Duodenal mucosa (tissue), 2 donors: ENCODE measurements around the gene RPS6KB1.
"Not testable (repeated sequence)": the region's sequence is repeated elsewhere in the genome, so short reads cannot be mapped to it uniquely, and the experiment has no call there.

Experiments used
- H3K27ac ChIP-seq: one replicate; pipeline ENCODE4 v1.7.0; 2013; ENCODE audit warnings: low read depth, low read length
- H3K27me3 ChIP-seq, 2 donors: one replicate each; pipeline ENCODE4 v1.7.0; 2013; ENCODE audit warnings: low read length in 2 of 2, control low read depth in 1 of 2; ENCODE audit not compliant: insufficient read depth in 2 of 2, control insufficient read depth in 1 of 2
- H3K36me3 ChIP-seq, 2 donors: one replicate each; pipeline ENCODE4 v1.7.0; 2013; ENCODE audit warnings: low read length in 2 of 2, control low read depth in 1 of 2; ENCODE audit not compliant: insufficient read depth in 2 of 2, control insufficient read depth in 1 of 2
- H3K4me1 ChIP-seq, 2 donors: one replicate each; pipeline ENCODE4 v1.7.0; 2013; ENCODE audit warnings: low read length in 2 of 2, control low read depth in 1 of 2; ENCODE audit not compliant: insufficient read depth in 2 of 2, control insufficient read depth in 1 of 2
- H3K4me3 ChIP-seq, 2 donors: one replicate each; pipeline ENCODE4 v1.7.0; 2013; ENCODE audit warnings: low read length in 2 of 2, low read depth in 1 of 2
- H3K9ac ChIP-seq, 2 donors: one replicate each; pipeline ENCODE4 v1.7.0; 2013; ENCODE audit warnings: low read length in 2 of 2, low read depth in 1 of 2
- H3K9me3 ChIP-seq, 2 donors: one replicate each; pipeline ENCODE4 v1.7.0; 2013; ENCODE audit warnings: low read length in 2 of 2, control low read depth in 1 of 2; ENCODE audit not compliant: control insufficient read depth in 1 of 2

Gene RPS6KB1

DNA sequence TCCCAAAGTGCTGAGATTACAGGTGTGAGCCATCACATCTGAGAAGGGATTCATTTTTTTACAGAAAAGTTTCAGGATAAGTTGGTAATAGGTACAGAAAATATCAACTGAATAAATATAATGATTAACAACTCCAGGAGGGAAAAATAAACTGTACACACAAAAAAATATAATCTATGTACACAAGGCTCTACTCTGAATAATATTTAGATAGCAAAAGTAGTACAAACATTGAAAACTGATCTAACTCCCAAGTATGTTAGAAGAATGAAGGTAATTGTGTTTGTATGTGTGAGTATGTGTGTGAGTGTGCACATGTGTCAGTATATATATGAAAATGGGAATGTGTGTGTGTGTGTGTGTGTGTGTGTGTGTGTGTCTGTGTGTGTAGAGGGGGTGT is 20.6 kb upstream of the RPS6KB1 start:
- H3K9ac ChIP-seq = no peak overlapping the region
- H3K9me3 ChIP-seq = no peaks in the 10 kb centered on the region
- no peak overlapping the region for H3K27ac ChIP-seq
- no peak overlapping the region for H3K4me3 ChIP-seq
- no peaks in the 10 kb centered on the region for H3K27me3 ChIP-seq
- peaks cover 3 to 33% of the 10 kb centered on the region in 2 donors for H3K36me3 ChIP-seq
- no peaks in the 10 kb centered on the region for H3K4me1 ChIP-seq

DNA sequence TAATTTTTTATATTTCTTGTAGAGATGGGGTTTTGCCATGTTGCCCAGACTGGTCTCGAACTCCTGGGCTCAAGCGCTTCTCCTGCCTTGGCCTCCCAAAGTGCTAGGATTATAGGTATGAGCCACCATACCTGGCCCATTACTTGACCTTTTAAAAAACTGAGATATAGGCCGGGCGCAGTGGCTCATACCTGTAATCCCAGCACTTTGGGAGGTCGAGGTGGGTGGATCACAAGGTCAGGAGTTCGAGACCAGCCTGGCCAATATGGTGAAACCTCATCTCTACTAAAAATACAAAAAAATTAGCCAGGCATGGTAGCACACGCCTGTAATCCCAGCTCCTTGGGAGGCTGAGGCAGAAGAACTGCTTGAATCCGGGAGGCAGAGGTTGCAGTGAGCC is 19.5 kb upstream of the RPS6KB1 start:
- H3K27me3 ChIP-seq, H3K9me3 ChIP-seq, H3K4me1 ChIP-seq, H3K4me3 ChIP-seq, H3K9ac ChIP-seq, H3K27ac ChIP-seq: not testable (repeated sequence)
- peaks cover 7 to 36% of the 10 kb centered on the region in 2 donors for H3K36me3 ChIP-seq

DNA sequence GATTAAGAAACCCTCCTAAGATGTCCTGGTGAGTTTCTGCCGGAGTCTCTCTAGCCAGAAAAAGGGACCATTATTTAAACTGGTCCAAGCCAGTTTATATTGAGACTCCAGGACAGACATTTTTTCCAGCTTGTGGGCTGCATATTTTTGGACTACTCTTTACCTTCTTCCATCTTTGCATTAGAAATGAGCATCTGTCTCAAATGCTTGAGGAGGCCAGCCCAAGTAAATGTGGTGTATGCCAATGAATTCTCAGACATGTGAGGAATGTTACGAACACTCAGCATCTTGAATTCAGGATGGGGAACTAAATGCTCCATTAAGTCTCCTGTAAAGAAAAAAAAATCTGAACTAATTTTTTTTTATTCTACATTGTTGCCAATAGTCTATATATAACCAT is 18.5 kb upstream of the RPS6KB1 start:
- Histone ChIP-seq H3K27ac (no peak overlapping the region), H3K9me3 (no peaks in the 10 kb centered on the region), H3K27me3 (no peaks in the 10 kb centered on the region), H3K4me3 (no peak overlapping the region), H3K36me3 (peaks cover 7 to 36% of the 10 kb centered on the region in 2 donors), H3K9ac (no peak overlapping the region), H3K4me1 (no peaks in the 10 kb centered on the region)

- no peak overlapping the region for H3K9ac ChIP-seq
- H3K27ac ChIP-seq = no peak overlapping the region
- H3K4me1 ChIP-seq = no peaks in the 10 kb centered on the region
- H3K4me3 ChIP-seq = no peak overlapping the region
- H3K9me3 ChIP-seq = no peaks in the 10 kb centered on the region
- no peaks in the 10 kb centered on the region for H3K27me3 ChIP-seq
- peaks cover 7 to 38% of the 10 kb centered on the region in 2 donors for H3K36me3 ChIP-seq
These were observed 16.8 kb upstream of the RPS6KB1 start for GRCh38 chr17:59876107-59876506.

GRCh38 chr17:59877965-59878364 is 15.0 kb upstream of the RPS6KB1 start:
- no peaks in the 10 kb centered on the region for H3K4me1 ChIP-seq
- H3K36me3 ChIP-seq = peaks cover 7 to 36% of the 10 kb centered on the region in 2 donors
- H3K27me3 ChIP-seq = no peaks in the 10 kb centered on the region
- H3K9me3 ChIP-seq = no peaks in the 10 kb centered on the region
- no peak overlapping the region for H3K9ac ChIP-seq
- H3K27ac ChIP-seq = no peak overlapping the region
- H3K4me3 ChIP-seq = no peak overlapping the region

GRCh38 chr17:59878624-59879023 is 14.3 kb upstream of the RPS6KB1 start:
- no peak overlapping the region for H3K4me3 ChIP-seq
- H3K9me3 ChIP-seq = no peaks in the 10 kb centered on the region
- H3K36me3 ChIP-seq = peaks cover 7 to 40% of the 10 kb centered on the region in 2 donors
- no peaks in the 10 kb centered on the region for H3K4me1 ChIP-seq
- no peak overlapping the region for H3K27ac ChIP-seq
- no peaks in the 10 kb centered on the region for H3K27me3 ChIP-seq
- no peak overlapping the region for H3K9ac ChIP-seq

- Histone ChIP-seq H3K36me3 (peaks cover 0 to 38% of the 10 kb centered on the region in 2 donors), H3K4me3 (no peak overlapping the region), H3K27me3 (no peaks in the 10 kb centered on the region), H3K27ac (no peak overlapping the region), H3K4me1 (no peaks in the 10 kb centered on the region), H3K9ac (no peak overlapping the region), H3K9me3 (no peaks in the 10 kb centered on the region)
These were observed 8.1 kb upstream of the RPS6KB1 start for GRCh38 chr17:59884861-59885260.

GRCh38 chr17:59888145-59888750 is 4.7 kb upstream of the RPS6KB1 start:
- no peaks in the 10 kb centered on the region for H3K27me3 ChIP-seq
- H3K4me3 ChIP-seq = no peak overlapping the region
- no peaks in the 10 kb centered on the region for H3K9me3 ChIP-seq

DNA sequence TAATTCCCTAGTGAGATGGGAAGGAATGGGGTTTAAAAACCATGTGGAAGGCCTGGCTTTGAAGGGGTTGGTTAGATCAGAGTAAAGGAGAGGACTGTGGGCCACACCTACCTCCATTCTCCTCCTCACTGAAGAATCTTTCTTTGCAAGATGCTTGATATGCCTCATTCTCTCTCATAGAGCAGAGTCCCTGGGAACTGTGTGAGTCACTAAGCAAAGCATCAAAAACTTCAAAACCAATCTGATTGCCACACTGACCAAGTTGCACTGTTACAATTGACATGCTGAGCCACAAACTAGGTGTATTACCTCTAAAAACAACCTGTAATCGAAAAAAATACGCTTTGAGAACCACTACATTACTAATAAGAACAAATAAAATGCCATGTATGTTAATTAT is 2.2 kb upstream of the RPS6KB1 start:
- Histone ChIP-seq H3K4me3 (no peak overlapping the region), H3K27ac (no peak overlapping the region), H3K9me3 (no peaks in the 10 kb centered on the region), H3K9ac (no peak overlapping the region), H3K36me3 (peaks cover 0 to 11% of the 10 kb centered on the region in 2 donors), H3K4me1 (peaks cover 7 to 14% of the 10 kb centered on the region in 2 donors), H3K27me3 (no peaks in the 10 kb centered on the region)

More at GRCh38 chr17:59888145-59888750, 4.7 kb upstream of the RPS6KB1 start:
- Histone ChIP-seq H3K9ac (no peak overlapping the region), H3K27ac (no peak overlapping the region), H3K4me1 (peaks cover 0 to 6% of the 10 kb centered on the region in 2 donors), H3K36me3 (peaks cover 0 to 27% of the 10 kb centered on the region in 2 donors)

- Histone ChIP-seq H3K4me3 (peak overlapping the region; percentile 92 to 93), H3K4me1 (peaks cover 7 to 14% of the 10 kb centered on the region in 2 donors), H3K27ac (peak overlapping the region; percentile 39), H3K27me3 (no peaks in the 10 kb centered on the region), H3K9me3 (no peaks in the 10 kb centered on the region), H3K9ac (peak overlapping the region; percentile 80 to 89), H3K36me3 (peaks cover 0 to 6% of the 10 kb centered on the region in 2 donors)
These were observed 534 bp upstream of the RPS6KB1 start for GRCh38 chr17:59892251-59892923.
